Fibroblast of villous mesenchyme (primary cell): ENCODE data around the gene NEK10. TPM values are rescaled to one million over a fixed set of nuclear protein-coding genes. Genes with fewer than 3 reads are reported as not detected.
A peak's percentile ranks its signal among the peaks of the same experiment; 100 is the strongest.

Experiments
- DNase-seq: peaks from one replicate; pipeline ENCODE4 v3.0.0-alpha.2; 2010; ENCODE audit warnings: low read depth
- H3K4me3 ChIP-seq: 2 replicates; pipeline ENCODE4 v1.5.1; 2011; ENCODE audit warnings: low read depth, mild to moderate bottlenecking, low read length
- CTCF ChIP-seq: IDR thresholded peaks from 2 replicates; pipeline ENCODE4 v1.5.1; 2012; ENCODE audit warnings: low read depth, mild to moderate bottlenecking, low read length; ENCODE audit not compliant: insufficient read depth
- total RNA-seq: library from RNA; depleted of rRNA; stranded (reverse); fragments of >200 nt; gene quantifications from 2 replicates; pipeline ENCODE4 v1.2.3, GENCODE V29; 2012

NEK10 gene
- total RNA-seq, 1 donor = 6.9 TPM

GRCh38 chr3:27079427-27080257, 289.5 kb downstream of the NEK10 start:
- no peak for TF ChIP-seq CTCF
- DNase-seq = peak; percentile 31
- no peak overlapping the region for H3K4me3 ChIP-seq

GRCh38 chr3:27078246-27078913, 290.8 kb downstream of the NEK10 start:
- TF ChIP-seq CTCF = no peak
- DNase-seq = no peak
- no peak overlapping the region for H3K4me3 ChIP-seq

DNA sequence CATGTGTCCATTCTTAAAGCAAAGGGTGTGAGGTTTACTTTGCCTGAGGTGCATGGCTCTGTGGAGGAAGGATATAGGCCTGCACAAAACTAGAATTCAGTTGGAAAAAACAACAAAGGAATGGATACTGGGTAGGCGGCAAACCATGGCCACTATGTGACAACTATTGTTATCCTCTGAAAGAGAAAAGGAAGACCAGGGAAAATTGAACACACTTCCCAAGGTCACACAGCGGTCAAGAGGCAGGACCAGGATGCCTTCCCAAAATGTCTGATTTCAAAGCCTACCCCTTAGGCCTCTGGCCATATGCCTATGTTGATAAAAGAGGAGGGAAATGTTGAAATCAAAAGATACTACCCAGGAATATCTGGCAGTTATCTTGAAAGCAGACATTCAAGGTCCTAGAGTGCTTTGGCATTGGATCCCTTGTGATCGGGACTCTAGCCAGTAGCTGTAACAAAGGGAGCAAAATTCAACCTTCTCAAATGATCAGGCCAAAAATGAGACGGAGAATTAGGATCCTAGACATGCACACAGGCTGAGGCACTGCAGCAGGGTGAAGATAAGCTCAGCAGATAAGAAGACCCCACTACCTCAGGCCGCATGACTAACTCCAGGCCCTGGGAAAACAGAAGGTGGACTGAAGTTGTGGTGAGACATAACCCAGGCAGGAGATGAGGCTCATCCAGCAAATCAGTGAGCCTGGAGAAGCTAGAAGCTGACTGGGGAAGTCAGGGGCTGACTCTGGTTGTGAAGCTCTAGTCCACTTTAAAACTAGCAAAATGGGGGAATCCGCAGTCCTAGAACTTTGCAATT, 292.2 kb downstream of the NEK10 start:
- no peak for TF ChIP-seq CTCF
- no peak for DNase-seq
- no peak overlapping the region for H3K4me3 ChIP-seq

DNA sequence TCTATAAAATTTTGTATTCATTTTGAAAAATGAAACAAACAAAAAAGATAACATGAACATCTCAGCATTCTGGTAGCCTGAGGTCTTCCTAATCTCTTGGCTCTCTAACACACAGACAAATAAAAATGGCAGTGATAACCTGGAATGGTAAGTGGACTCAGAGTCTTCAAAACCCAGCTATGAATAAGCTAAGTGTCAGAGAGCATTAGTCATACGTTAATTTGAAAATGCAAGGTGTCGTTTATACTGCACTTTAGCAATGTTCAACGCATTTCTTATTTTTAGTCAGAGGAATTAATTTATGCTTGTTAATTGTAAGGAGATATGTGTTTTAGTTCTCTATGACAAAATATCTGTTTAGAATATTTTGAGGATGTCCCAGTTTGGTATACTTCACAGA, 294.3 kb downstream of the NEK10 start:
- no peak overlapping the region for H3K4me3 ChIP-seq
- DNase-seq = no peak
- no peak for TF ChIP-seq CTCF

- no peak for DNase-seq
- H3K4me3 ChIP-seq = no peak overlapping the region
- no peak for TF ChIP-seq CTCF
These were observed 295.3 kb downstream of the NEK10 start for GRCh38 chr3:27073912-27074311.

- no peak for DNase-seq
- H3K4me3 ChIP-seq = no peak overlapping the region
- TF ChIP-seq CTCF = no peak
These were observed 296.2 kb downstream of the NEK10 start for GRCh38 chr3:27072810-27073651.
